H9 (cell line): ENCODE results near the gene EEF1G. TPM values are rescaled to one million over a fixed set of nuclear protein-coding genes. Genes with fewer than 3 reads are reported as not detected.

Source experiments
- DNase-seq: peaks from one replicate; pipeline ENCODE4 v3.0.0-alpha.2; 2017
- H2AFZ ChIP-seq: one replicate; pipeline ENCODE4 v1.6.1; 2013; ENCODE audit warnings: mild to moderate bottlenecking, low read length, control low read depth, moderate library complexity
- H2AK5ac ChIP-seq: 2 replicates; pipeline ENCODE4 v1.6.1; 2013; ENCODE audit warnings: low read length, control low read depth, mixed read lengths; ENCODE audit not compliant: insufficient read length
- H2BK120ac ChIP-seq: one replicate; pipeline ENCODE4 v1.6.1; 2013; ENCODE audit warnings: low read depth, mild to moderate bottlenecking, low read length, control low read depth, inconsistent platforms; ENCODE audit not compliant: poor library complexity, severe bottlenecking
- H2BK12ac ChIP-seq: 2 replicates; pipeline ENCODE4 v1.6.1; 2013; ENCODE audit warnings: low read length, control low read depth, mixed read lengths, low read depth; ENCODE audit not compliant: insufficient read length
- H2BK15ac ChIP-seq: 2 replicates; pipeline ENCODE4 v1.6.1; 2013; ENCODE audit warnings: low read depth, low read length, control low read depth
- H2BK20ac ChIP-seq: one replicate; pipeline ENCODE4 v1.6.1; 2013; ENCODE audit warnings: low read depth, mild to moderate bottlenecking, low read length, control low read depth, inconsistent platforms; ENCODE audit not compliant: poor library complexity, severe bottlenecking
- H2BK5ac ChIP-seq: 2 replicates; pipeline ENCODE4 v1.6.1; 2013; ENCODE audit warnings: low read length, control low read depth, mixed read lengths; ENCODE audit not compliant: insufficient read length
- H3K14ac ChIP-seq: 2 replicates; pipeline ENCODE4 v1.6.1; 2013; ENCODE audit warnings: low read length, control low read depth; ENCODE audit not compliant: insufficient read depth
- H3K18ac ChIP-seq: 2 replicates; pipeline ENCODE4 v1.6.1; 2013; ENCODE audit warnings: low read depth, mild to moderate bottlenecking, mixed read lengths, low read length, control low read depth; ENCODE audit not compliant: insufficient read length
- H3K23ac ChIP-seq: 2 replicates; pipeline ENCODE4 v1.6.1; 2013; ENCODE audit warnings: low read length, control low read depth, mixed read lengths, low read depth; ENCODE audit not compliant: insufficient read length
- H3K23me2 ChIP-seq: 2 replicates; pipeline ENCODE4 v1.6.1; 2013; ENCODE audit warnings: low read depth, mild to moderate bottlenecking, mixed read lengths, low read length, control low read depth; ENCODE audit not compliant: insufficient read length, poor library complexity, severe bottlenecking
- H3K27ac ChIP-seq: 2 replicates; pipeline ENCODE4 v1.5.1; 2013; ENCODE audit warnings: low read length, control low read depth, mixed read lengths, low read depth; ENCODE audit not compliant: insufficient read length
- H3K27me3 ChIP-seq: 2 replicates; pipeline ENCODE4 v1.6.1; 2013; ENCODE audit warnings: low read length, control low read depth, inconsistent platforms; ENCODE audit not compliant: insufficient read depth
- H3K4ac ChIP-seq: 2 replicates; pipeline ENCODE4 v1.6.1; 2013; ENCODE audit warnings: low read depth, mild to moderate bottlenecking, control low read depth, inconsistent platforms, low read length, moderate library complexity
- H3K4me1 ChIP-seq: 2 replicates; pipeline ENCODE4 v1.6.1; 2013; ENCODE audit warnings: low read length, control low read depth, inconsistent platforms; ENCODE audit not compliant: insufficient read depth
- H3K4me2 ChIP-seq: 2 replicates; pipeline ENCODE4 v1.6.1; 2013; ENCODE audit warnings: low read length, control low read depth, mixed read lengths; ENCODE audit not compliant: insufficient read length, insufficient read depth
- H3K56ac ChIP-seq: 2 replicates; pipeline ENCODE4 v1.6.1; 2013; ENCODE audit warnings: low read depth, mild to moderate bottlenecking, mixed read lengths, low read length, control low read depth; ENCODE audit not compliant: insufficient read length
- H3K79me1 ChIP-seq: 2 replicates; pipeline ENCODE4 v1.6.1; 2013; ENCODE audit warnings: low read depth, mild to moderate bottlenecking, moderate library complexity, low read length, control low read depth, inconsistent platforms; ENCODE audit not compliant: insufficient read depth, poor library complexity, severe bottlenecking
- H3K79me2 ChIP-seq: 2 replicates; pipeline ENCODE4 v1.6.1; 2013; ENCODE audit warnings: low read length, control low read depth, inconsistent platforms; ENCODE audit not compliant: insufficient read depth
- H3K9ac ChIP-seq: 2 replicates; pipeline ENCODE4 v1.6.1; 2013; ENCODE audit warnings: low read length, control low read depth, mixed read lengths; ENCODE audit not compliant: insufficient read length; ENCODE audit errors: extremely low read depth
- H3K9me3 ChIP-seq: one replicate; pipeline ENCODE4 v1.6.1; 2013; ENCODE audit warnings: low read depth, low read length, inconsistent platforms; ENCODE audit not compliant: control insufficient read depth
- H3T11ph ChIP-seq: one replicate; pipeline ENCODE4 v1.6.1; 2013; ENCODE audit warnings: mild to moderate bottlenecking, low read length, control low read depth, inconsistent platforms
- H4K20me1 ChIP-seq: one replicate; pipeline ENCODE4 v1.6.1; 2013; ENCODE audit not compliant: control insufficient read depth, insufficient read length, insufficient read depth
- H4K5ac ChIP-seq: 2 replicates; pipeline ENCODE4 v1.6.1; 2013; ENCODE audit warnings: low read depth, mild to moderate bottlenecking, mixed read lengths, low read length, control low read depth; ENCODE audit not compliant: insufficient read length
- H4K8ac ChIP-seq: replicated peaks from 2 replicates; pipeline ENCODE4 v1.6.1; 2013; ENCODE audit warnings: low read length, control low read depth, mixed read lengths, low read depth; ENCODE audit not compliant: insufficient read length
- H4K91ac ChIP-seq: 2 replicates; pipeline ENCODE4 v1.6.1; 2013; ENCODE audit warnings: low read depth, mild to moderate bottlenecking, moderate library complexity, mixed read lengths, low read length, control low read depth; ENCODE audit not compliant: insufficient read length
- H3K27ac Mint-ChIP-seq, 3 experiments: 2 replicates in 2 of 3; 3 replicates in 1 of 3; pipeline ENCODE4 v1.8.0; 2020 to 2021; ENCODE audit warnings: mixed read lengths in 3 of 3, mild to moderate bottlenecking in 1 of 3, moderate library complexity in 1 of 3
- H3K27me3 Mint-ChIP-seq: 2 replicates; pipeline ENCODE4 v1.8.0; 2021; ENCODE audit warnings: low read depth, mild to moderate bottlenecking, moderate library complexity, mixed read lengths
- H3K36me3 Mint-ChIP-seq, 3 experiments: 2 replicates in 2 of 3; 3 replicates in 1 of 3; pipeline ENCODE4 v1.8.0; 2020 to 2021; ENCODE audit warnings: low read depth in 3 of 3, mixed read lengths in 3 of 3; ENCODE audit not compliant: insufficient read depth in 1 of 3
- H3K4me1 Mint-ChIP-seq, 2 experiments: 2 replicates each; pipeline ENCODE4 v1.8.0; 2020; ENCODE audit warnings: mixed read lengths in 2 of 2
- H3K4me3 Mint-ChIP-seq, 2 experiments: 2 replicates in 1 of 2; 3 replicates in 1 of 2; pipeline ENCODE4 v1.8.0; 2020 to 2021; ENCODE audit warnings: mild to moderate bottlenecking in 2 of 2, mixed read lengths in 2 of 2, moderate library complexity in 1 of 2
- H3K9me3 Mint-ChIP-seq, 2 experiments: 2 replicates in 1 of 2; 3 replicates in 1 of 2; pipeline ENCODE4 v1.8.0; 2020; ENCODE audit warnings: mild to moderate bottlenecking in 2 of 2, mixed read lengths in 2 of 2, moderate library complexity in 1 of 2
- CTCF ChIP-seq: fragments of 200-600 bp; sonication (generic); conservative IDR thresholded peaks from 3 replicates; pipeline ENCODE4 v1.8.0; 2021; ENCODE audit warnings: antibody characterized with exemption, mild to moderate bottlenecking
- WGBS: extraction: QIAGEN DNeasy Blood & Tissue Kit; methylation state at CpG from one replicate; pipeline ENCODE4 v1.1.7; 2013; ENCODE audit warnings: missing lambda C conversion rate, low lambda C conversion rate, mixed read lengths; ENCODE audit not compliant: insufficient read length; ENCODE audit errors: extremely low coverage; 5-methylcytosine and 5-hydroxymethylcytosine counted together
- total RNA-seq: library from RNA; stranded (reverse); gene quantifications from 2 replicates; pipeline ENCODE4 v1.2.1, GENCODE V29; 2021

EEF1G gene
- total RNA-seq, 1 experiment from 2014 or later = 1,790 TPM

- no peak overlapping the region for H2BK12ac ChIP-seq
- H3K27ac Mint-ChIP-seq = peak overlapping the region in 1 of 3 experiments; percentile 2; a peak in 2 of 7 replicates
- H3K79me2 ChIP-seq = peaks cover 12% of the 10 kb centered on the region; the same call in 1 of the 2 replicates
- peaks cover 13% of the 10 kb centered on the region for H3K23me2 ChIP-seq
- no peak overlapping the region for H3K4ac ChIP-seq
- H3K27me3 ChIP-seq = no peaks in the 10 kb centered on the region
- H4K91ac ChIP-seq = no peak overlapping the region
- no peak overlapping the region for H3K56ac ChIP-seq
- H3K4me2 ChIP-seq = no peak overlapping the region
- no peaks in the 10 kb centered on the region for H3K9me3 ChIP-seq
- H2BK5ac ChIP-seq = no peak overlapping the region
- H3K4me1 Mint-ChIP-seq = peaks cover 31 to 36% of the 10 kb centered on the region in 2 experiments
- no peak overlapping the region for H4K8ac ChIP-seq
- H3K27me3 Mint-ChIP-seq = no peaks in the 10 kb centered on the region
- no peak overlapping the region for H2BK15ac ChIP-seq
- H3K79me1 ChIP-seq = peaks cover 8% of the 10 kb centered on the region
- peaks cover 32 to 63% (median 56%) of the 10 kb centered on the region in 3 experiments for H3K36me3 Mint-ChIP-seq
- H3K14ac ChIP-seq = no peak overlapping the region
- no CpG with 5 or more reads among the region's 14 CpGs for WGBS
- no peak overlapping the region for H3K9ac ChIP-seq
- no peak for DNase-seq
- no peak overlapping the region for H4K5ac ChIP-seq
- no peak for TF ChIP-seq CTCF
- H3K4me3 Mint-ChIP-seq = peak overlapping the region; percentile 72 to 99; a peak in 3 of 5 replicates
- no peaks in the 10 kb centered on the region for H3K9me3 Mint-ChIP-seq
- H3K4me1 ChIP-seq = no peaks in the 10 kb centered on the region
- no peak overlapping the region for H2AFZ ChIP-seq
- no peak overlapping the region for H3T11ph ChIP-seq
- no peak overlapping the region for H3K18ac ChIP-seq
- H2AK5ac ChIP-seq = no peak overlapping the region
- no peak overlapping the region for H3K23ac ChIP-seq
- no peak overlapping the region for H2BK20ac ChIP-seq
- H3K27ac ChIP-seq = no peak overlapping the region
- H2BK120ac ChIP-seq = no peak overlapping the region
- H4K20me1 ChIP-seq = no peaks in the 10 kb centered on the region
Observed at GRCh38 chr11:62575837-62576236, 2.1 kb upstream of the EEF1G start.
